ENCODE measurements around the gene COL1A1.

- TF ChIP-seq POLR2AphosphoS5 (IDR thresholded peaks at IDR 0.05; ENCODE audit: insufficient read depth in 1 of 2, low read depth in 1 of 2) (peak; percentile 43 to 74), CTCF (IDR thresholded peaks at IDR 0.05) (peak in 1 of 3 experiments; percentile 18), POLR2A (IDR thresholded peaks at IDR 0.05) (no peak)
Observed at GRCh38 chr17:50177983-50178834, 23.2 kb downstream of the COL1A1 start.
